Keratinocyte (primary cell): Measurements from ENCODE around the gene MGAT5B.

Experiments used
- CTCF ChIP-seq, 3 experiments: IDR thresholded peaks in 1 of 3; conservative IDR thresholded peaks in 1 of 3; optimal IDR thresholded peaks in 1 of 3; 2 replicates in 2 of 3; 3 replicates in 1 of 3; pipeline versions ENCODE3 to v1.5.1; 2011; ENCODE audit warnings: low read length in 3 of 3, mild to moderate bottlenecking in 3 of 3, moderate library complexity in 2 of 3, control low read depth in 1 of 3, inconsistent platforms in 1 of 3; ENCODE audit not compliant: insufficient read depth in 2 of 3; ENCODE audit errors: extremely low read depth in 1 of 3
- EZH2 ChIP-seq: IDR thresholded peaks from one replicate; pipeline ENCODE4 v1.6.1; 2012; ENCODE audit warnings: inconsistent platforms, mild to moderate bottlenecking, low read length, moderate library complexity

GRCh38 chr17:76902476-76902875 lies 34.3 kb downstream of the MGAT5B start:
- TF ChIP-seq EZH2 = no peak
- no peak for TF ChIP-seq CTCF (optimal IDR thresholded peaks at IDR 0.05 in 1 of 3, IDR thresholded peaks at IDR 0.05 in 1 of 3, conservative IDR thresholded peaks at IDR 0.05 in 1 of 3; ENCODE audit: extremely low read depth in 1 of 3, insufficient read depth in 2 of 3, low read length in 3 of 3)
